ENCODE measurements around the gene TMEM131.

GRCh38 chr2:97965116-97965515, 30.6 kb downstream of the TMEM131 start:
- TF ChIP-seq YY1 (tag by site-specific recombination; IDR thresholded peaks at IDR 0.05): no peak
- no peak for TF ChIP-seq PBX3 (CRISPR knock-in tag; IDR thresholded peaks at IDR 0.05)
- TF ChIP-seq CTCF (tag by site-specific recombination; IDR thresholded peaks at IDR 0.05): no peak

All from HEK293 (cell line).